Endothelial cell of umbilical vein (primary cell): ENCODE results near the gene MYO1E.

Experiments
- EZH2 ChIP-seq: IDR thresholded peaks from 2 replicates; pipeline ENCODE4 v1.6.1; 2012; ENCODE audit warnings: borderline replicate concordance, low read depth, mild to moderate bottlenecking, moderate library complexity, low read length, inconsistent platforms; ENCODE audit not compliant: severe bottlenecking
- FOS ChIP-seq: IDR thresholded peaks from 2 replicates; pipeline ENCODE4 v1.6.1; 2011; ENCODE audit warnings: mild to moderate bottlenecking, low read length, moderate library complexity, borderline replicate concordance; ENCODE audit not compliant: insufficient read depth
- GATA2 ChIP-seq: IDR thresholded peaks from 2 replicates; pipeline ENCODE4 v1.7.0; 2011; ENCODE audit warnings: low read depth, mild to moderate bottlenecking, moderate library complexity, mixed read lengths, low read length; ENCODE audit not compliant: insufficient read length, insufficient read depth
- JUN ChIP-seq: IDR thresholded peaks from 2 replicates; pipeline ENCODE4 v1.6.1; 2011; ENCODE audit warnings: borderline replicate concordance, low read depth; ENCODE audit not compliant: insufficient read length, insufficient read depth
- MYC ChIP-seq: IDR thresholded peaks from one replicate; pipeline ENCODE4 v1.6.1; 2011; ENCODE audit warnings: mild to moderate bottlenecking, low read depth, low read length
- POLR2A ChIP-seq: IDR thresholded peaks from 2 replicates; pipeline ENCODE4 v1.6.1; 2012; ENCODE audit warnings: low read depth, mild to moderate bottlenecking, control low read depth, low read length
- POLR2AphosphoS5 ChIP-seq: IDR thresholded peaks from 2 replicates; pipeline ENCODE4 v1.6.1; 2012; ENCODE audit warnings: low read depth, mild to moderate bottlenecking, control low read depth, low read length, moderate library complexity; ENCODE audit not compliant: insufficient read depth
- TF ChIP-seq, protein P1 (sequence below), 2 donors: IDR thresholded peaks; 1 replicate in 1 of 2; 2 replicates in 1 of 2; pipeline ENCODE4 v1.5.1; 2011; ENCODE audit warnings: low read length in 2 of 2, mild to moderate bottlenecking in 2 of 2, moderate library complexity in 2 of 2, control low read depth in 1 of 2, inconsistent platforms in 1 of 2, low read depth in 1 of 2; ENCODE audit not compliant: insufficient read depth in 1 of 2; ENCODE audit errors: extremely low read depth in 1 of 2
- TF ChIP-seq, protein P2 (sequence below): IDR thresholded peaks from 2 replicates; pipeline ENCODE4 v1.6.1; 2011; ENCODE audit not compliant: insufficient read depth, insufficient read length

DNA sequence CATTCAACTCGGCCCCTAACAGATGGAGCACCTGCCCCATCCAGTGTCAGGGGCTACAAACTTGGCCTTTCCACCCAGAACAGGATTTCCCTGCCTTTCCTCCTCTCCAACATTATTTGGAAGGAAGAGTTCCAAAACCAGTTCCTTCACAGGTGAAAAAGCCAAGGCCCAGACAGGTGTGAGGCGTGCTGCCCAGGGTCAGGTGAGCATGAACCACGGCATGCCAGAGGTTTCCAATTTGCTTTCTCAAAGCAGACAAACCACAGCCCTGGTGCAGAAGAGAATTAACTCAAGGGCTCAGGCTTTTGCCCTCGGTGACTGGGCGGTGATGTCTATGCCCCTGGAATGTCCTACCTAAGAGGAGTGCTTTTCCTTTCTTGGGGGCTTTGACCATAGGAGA lies 122.9 kb downstream of the MYO1E start:
- TF ChIP-seq EZH2 = no peak
- no peak for TF ChIP-seq POLR2A
- TF ChIP-seq POLR2AphosphoS5 = no peak
- TF ChIP-seq, protein P1, sequence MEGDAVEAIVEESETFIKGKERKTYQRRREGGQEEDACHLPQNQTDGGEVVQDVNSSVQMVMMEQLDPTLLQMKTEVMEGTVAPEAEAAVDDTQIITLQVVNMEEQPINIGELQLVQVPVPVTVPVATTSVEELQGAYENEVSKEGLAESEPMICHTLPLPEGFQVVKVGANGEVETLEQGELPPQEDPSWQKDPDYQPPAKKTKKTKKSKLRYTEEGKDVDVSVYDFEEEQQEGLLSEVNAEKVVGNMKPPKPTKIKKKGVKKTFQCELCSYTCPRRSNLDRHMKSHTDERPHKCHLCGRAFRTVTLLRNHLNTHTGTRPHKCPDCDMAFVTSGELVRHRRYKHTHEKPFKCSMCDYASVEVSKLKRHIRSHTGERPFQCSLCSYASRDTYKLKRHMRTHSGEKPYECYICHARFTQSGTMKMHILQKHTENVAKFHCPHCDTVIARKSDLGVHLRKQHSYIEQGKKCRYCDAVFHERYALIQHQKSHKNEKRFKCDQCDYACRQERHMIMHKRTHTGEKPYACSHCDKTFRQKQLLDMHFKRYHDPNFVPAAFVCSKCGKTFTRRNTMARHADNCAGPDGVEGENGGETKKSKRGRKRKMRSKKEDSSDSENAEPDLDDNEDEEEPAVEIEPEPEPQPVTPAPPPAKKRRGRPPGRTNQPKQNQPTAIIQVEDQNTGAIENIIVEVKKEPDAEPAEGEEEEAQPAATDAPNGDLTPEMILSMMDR (IDR thresholded peaks at IDR 0.05; ENCODE audit: extremely low read depth in 1 of 2, insufficient read depth in 1 of 2, low read depth in 1 of 2, low read length in 2 of 2) = no peak
- TF ChIP-seq JUN = no peak
- TF ChIP-seq MYC = no peak
- TF ChIP-seq, protein P2, sequence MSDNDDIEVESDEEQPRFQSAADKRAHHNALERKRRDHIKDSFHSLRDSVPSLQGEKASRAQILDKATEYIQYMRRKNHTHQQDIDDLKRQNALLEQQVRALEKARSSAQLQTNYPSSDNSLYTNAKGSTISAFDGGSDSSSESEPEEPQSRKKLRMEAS = no peak
- TF ChIP-seq GATA2 = no peak
- no peak for TF ChIP-seq FOS
